CD4-positive, alpha-beta T cell (primary cell): ENCODE measurements around the gene ANKRD63. TPM values are rescaled to one million over a fixed set of nuclear protein-coding genes. Genes with fewer than 3 reads are reported as not detected.

Experiments
- ATAC-seq: fragments of 200-7000 bp; cut with Tn5 transposase; one replicate; pipeline ENCODE4 v1.10.0; 2022; ENCODE audit warnings: mild to moderate bottlenecking; ENCODE audit not compliant: poor library complexity
- CTCF ChIA-PET: fragments of 350-600 bp; sonication (Branson Sonifier 250); formaldehyde crosslinking; loops from one replicate; lab custom pipeline; 2021; ENCODE audit warnings: antibody characterized with exemption, inconsistent platforms; lab: Charles Lee
- POLR2A ChIA-PET: fragments of 350-600 bp; sonication (Branson Sonifier 250); formaldehyde crosslinking; loops from one replicate; lab custom pipeline; 2021; ENCODE audit warnings: antibody characterized with exemption, inconsistent platforms; lab: Charles Lee
- DNase-seq, 14 experiments: peaks; one replicate each; pipeline ENCODE4 v3.0.0-alpha.2; 2013 to 2020; ENCODE audit warnings: mixed read lengths in 2 of 14
- H3K27ac ChIP-seq, 2 donors: one replicate each; pipeline versions ENCODE4 v1.5.1 to v1.7.0; 2013; ENCODE audit warnings: low read length in 2 of 2, low read depth in 1 of 2, mild to moderate bottlenecking in 1 of 2
- H3K27me3 ChIP-seq, 2 experiments: 1 replicate in 1 of 2; 2 replicates in 1 of 2; pipeline versions ENCODE4 v1.6.1 to v1.7.0; 2013; ENCODE audit warnings: low read length in 2 of 2, control low read depth in 1 of 2, mild to moderate bottlenecking in 1 of 2, moderate library complexity in 1 of 2; ENCODE audit not compliant: insufficient read depth in 2 of 2, control insufficient read depth in 1 of 2
- H3K36me3 ChIP-seq: one replicate; pipeline ENCODE4 v1.6.1; 2013; ENCODE audit warnings: low read length, control low read depth; ENCODE audit not compliant: insufficient read depth
- H3K4me1 ChIP-seq: one replicate; pipeline ENCODE4 v1.6.1; 2013; ENCODE audit warnings: low read length, control low read depth; ENCODE audit not compliant: insufficient read depth
- H3K4me3 ChIP-seq: one replicate; pipeline ENCODE4 v1.5.1; 2013; ENCODE audit warnings: mild to moderate bottlenecking, low read length, moderate library complexity
- H3K9me3 ChIP-seq, 2 experiments: 1 replicate in 1 of 2; 2 replicates in 1 of 2; pipeline versions ENCODE4 v1.6.1 to v1.7.0; 2013; ENCODE audit warnings: low read length in 2 of 2, mild to moderate bottlenecking in 2 of 2, control low read depth in 1 of 2, moderate library complexity in 1 of 2; ENCODE audit not compliant: control insufficient read depth in 1 of 2, insufficient read depth in 1 of 2
- H3K27ac Mint-ChIP-seq: one replicate; pipeline ENCODE4 v1.8.0; 2020; ENCODE audit warnings: mixed read lengths
- H3K27me3 Mint-ChIP-seq: one replicate; pipeline ENCODE4 v1.8.0; 2021; ENCODE audit warnings: mixed read lengths
- H3K36me3 Mint-ChIP-seq: one replicate; pipeline ENCODE4 v1.8.0; 2021; ENCODE audit warnings: low read depth, mixed read lengths
- H3K4me1 Mint-ChIP-seq: one replicate; pipeline ENCODE4 v1.8.0; 2021; ENCODE audit warnings: low read depth, mixed read lengths
- H3K4me3 Mint-ChIP-seq: one replicate; pipeline ENCODE4 v1.8.0; 2020; ENCODE audit warnings: mild to moderate bottlenecking, mixed read lengths
- H3K9me3 Mint-ChIP-seq: one replicate; pipeline ENCODE4 v1.8.0; 2020; ENCODE audit warnings: mixed read lengths
- intact Hi-C, 2 experiments: fragments of 100-400 bp; cut with DNase I in 1 of 2; cut with micrococcal nuclease in 1 of 2; formaldehyde crosslinking; loops; one replicate each; pipeline versions ENCODE4 v1.15.1 to v1.9.0; 2023 to 2025; cut with DNase I, micrococcal nuclease
- total RNA-seq, 174 experiments: library from RNA in 2 of 174; stranded (reverse) in 2 of 174; gene quantifications; one replicate each; pipeline ENCODE4 v1.2.3 and lab custom pipeline; 2021 to 2026
- TF ChIP-seq, protein P1 (sequence below): fragments of 200-600 bp; IDR thresholded peaks from one replicate; pipeline ENCODE4 v1.8.0; 2022; ENCODE audit warnings: antibody characterized with exemption, mild to moderate bottlenecking

ANKRD63 gene
- total RNA-seq, 2 experiments from 2014 or later = not detected

DNA sequence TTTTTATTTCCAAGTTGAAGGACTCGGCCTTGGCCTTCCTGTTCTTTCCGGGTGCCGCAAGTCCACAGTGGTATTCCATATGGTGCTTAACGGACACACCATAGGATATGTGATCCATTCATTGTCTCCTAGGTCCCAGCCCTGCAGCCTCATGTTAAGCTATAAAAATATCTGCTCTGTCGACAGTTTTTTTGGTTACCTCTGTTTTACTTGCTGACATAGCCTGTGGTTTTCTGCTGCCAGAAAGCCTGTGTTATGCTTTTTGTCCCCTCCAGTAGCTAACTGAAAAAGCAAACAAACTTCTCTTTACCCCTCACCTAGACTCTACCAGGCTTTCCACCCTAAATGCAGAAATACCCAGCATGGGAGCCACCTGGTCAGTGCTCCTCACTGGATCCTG lies 45.9 kb upstream of the ANKRD63 start:
- H3K27ac ChIP-seq = no peak overlapping the region
- TF ChIP-seq, protein P1, sequence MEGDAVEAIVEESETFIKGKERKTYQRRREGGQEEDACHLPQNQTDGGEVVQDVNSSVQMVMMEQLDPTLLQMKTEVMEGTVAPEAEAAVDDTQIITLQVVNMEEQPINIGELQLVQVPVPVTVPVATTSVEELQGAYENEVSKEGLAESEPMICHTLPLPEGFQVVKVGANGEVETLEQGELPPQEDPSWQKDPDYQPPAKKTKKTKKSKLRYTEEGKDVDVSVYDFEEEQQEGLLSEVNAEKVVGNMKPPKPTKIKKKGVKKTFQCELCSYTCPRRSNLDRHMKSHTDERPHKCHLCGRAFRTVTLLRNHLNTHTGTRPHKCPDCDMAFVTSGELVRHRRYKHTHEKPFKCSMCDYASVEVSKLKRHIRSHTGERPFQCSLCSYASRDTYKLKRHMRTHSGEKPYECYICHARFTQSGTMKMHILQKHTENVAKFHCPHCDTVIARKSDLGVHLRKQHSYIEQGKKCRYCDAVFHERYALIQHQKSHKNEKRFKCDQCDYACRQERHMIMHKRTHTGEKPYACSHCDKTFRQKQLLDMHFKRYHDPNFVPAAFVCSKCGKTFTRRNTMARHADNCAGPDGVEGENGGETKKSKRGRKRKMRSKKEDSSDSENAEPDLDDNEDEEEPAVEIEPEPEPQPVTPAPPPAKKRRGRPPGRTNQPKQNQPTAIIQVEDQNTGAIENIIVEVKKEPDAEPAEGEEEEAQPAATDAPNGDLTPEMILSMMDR = no peak
- H3K4me1 ChIP-seq = peaks cover 19% of the 10 kb centered on the region
- Mint-ChIP-seq H3K27ac (no peak overlapping the region), H3K36me3 (no peaks in the 10 kb centered on the region), H3K9me3 (no peaks in the 10 kb centered on the region), H3K4me3 (no peak overlapping the region), H3K27me3 (no peaks in the 10 kb centered on the region), H3K4me1 (peaks cover 25% of the 10 kb centered on the region)
- H3K4me3 ChIP-seq = no peak overlapping the region
- ChIA-PET CTCF (interaction anchor here (1.0 to 5.5 kb wide), 4 partner anchors 8 to 93 kb away, joined by 3 to 34 read pairs (median 4); no protein-coding TSS in a partner anchor), POLR2A (interaction anchor here (3.2 kb wide), 1 partner anchor 21 kb away, joined by 10 read pairs; the partner anchor contains the start of gene PLCB2)
- H3K27me3 ChIP-seq = no peaks in the 10 kb centered on the region
- intact Hi-C loops = loop anchor here in 1 of 2 experiments (10.0 kb wide), 1 partner anchor 544 kb away; the partner anchor contains the start of gene FSIP1
- ATAC-seq (no peak), DNase-seq (no peak)
- no peaks in the 10 kb centered on the region for H3K36me3 ChIP-seq
- H3K9me3 ChIP-seq = no peaks in the 10 kb centered on the region

DNA sequence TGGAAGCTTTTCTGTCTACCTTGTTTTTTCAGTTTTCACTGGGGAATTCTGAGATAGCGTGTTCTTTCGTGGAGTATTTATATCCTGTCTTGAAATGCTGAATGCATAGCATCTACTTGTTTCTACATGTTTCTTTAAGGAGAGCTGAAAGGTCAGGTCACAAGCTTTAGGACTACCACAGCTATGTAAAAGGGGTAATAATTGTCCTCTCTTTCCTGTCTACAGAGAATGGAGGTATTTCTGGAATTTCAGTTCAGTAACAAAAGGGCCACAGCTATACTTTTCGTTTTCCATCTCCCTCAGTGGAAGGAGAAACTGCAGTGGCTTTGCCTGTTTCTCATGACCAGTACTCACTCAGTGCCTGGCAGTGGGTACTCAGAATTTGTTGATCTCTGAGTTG lies 45.3 kb upstream of the ANKRD63 start:
- no peak for ATAC-seq
- Histone ChIP-seq H3K4me1 (peaks cover 15% of the 10 kb centered on the region), H3K36me3 (no peaks in the 10 kb centered on the region), H3K4me3 (no peak overlapping the region), H3K9me3 (no peaks in the 10 kb centered on the region), H3K27me3 (no peaks in the 10 kb centered on the region), H3K27ac (no peak overlapping the region)
- H3K4me3 Mint-ChIP-seq = no peak overlapping the region
- no peaks in the 10 kb centered on the region for H3K27me3 Mint-ChIP-seq
- H3K27ac Mint-ChIP-seq = no peak overlapping the region
- no peaks in the 10 kb centered on the region for H3K9me3 Mint-ChIP-seq
- CTCF ChIA-PET = interaction anchor here (1.0 to 5.5 kb wide), 5 partner anchors 10 to 94 kb away, joined by 4 to 34 read pairs (median 5); partner anchors contain the start of gene PLCB2
- intact Hi-C loops = loop anchor here in 1 of 2 experiments (10.0 kb wide), 1 partner anchor 543 kb away; the partner anchor contains the start of gene FSIP1
- peaks cover 24% of the 10 kb centered on the region for H3K4me1 Mint-ChIP-seq
- H3K36me3 Mint-ChIP-seq = no peaks in the 10 kb centered on the region
- TF ChIP-seq, protein P1 = no peak
- POLR2A ChIA-PET = interaction anchor here (3.2 kb wide), 1 partner anchor 20 kb away, joined by 10 read pairs; the partner anchor contains the start of gene PLCB2
- no peak for DNase-seq

DNA sequence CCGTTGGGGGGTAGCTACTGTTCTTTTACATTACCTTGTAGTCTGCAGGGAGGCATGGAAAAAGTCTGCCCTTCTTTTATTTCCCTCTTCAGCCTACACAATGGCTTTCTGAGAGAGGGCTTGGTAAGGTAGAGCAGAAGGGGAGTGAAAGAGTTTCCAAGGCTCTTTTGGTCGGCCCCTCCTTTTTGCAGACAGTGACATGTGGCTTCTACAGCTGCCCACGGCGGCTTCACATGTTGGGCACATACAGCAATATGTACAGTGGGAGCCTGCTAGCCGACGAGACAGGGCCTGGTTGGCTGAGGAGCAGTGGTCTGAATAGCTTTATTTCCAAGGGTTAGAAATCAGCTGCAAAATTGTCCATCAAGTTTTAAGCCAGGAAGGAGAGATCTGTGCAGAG lies 44.6 kb upstream of the ANKRD63 start:
- Histone ChIP-seq H3K27ac (no peak overlapping the region), H3K36me3 (no peaks in the 10 kb centered on the region), H3K9me3 (no peaks in the 10 kb centered on the region), H3K27me3 (no peaks in the 10 kb centered on the region), H3K4me1 (peaks cover 22% of the 10 kb centered on the region), H3K4me3 (no peak overlapping the region)
- ATAC-seq (no peak), DNase-seq (no peak)
- intact Hi-C loops = loop anchor here in 1 of 2 experiments (10.0 kb wide), 1 partner anchor 543 kb away; the partner anchor contains the start of gene FSIP1
- ChIA-PET CTCF (interaction anchor here (1.0 to 5.5 kb wide), 3 partner anchors 10 to 20 kb away, joined by 4 to 34 read pairs (median 5); partner anchors contain the start of gene PLCB2), POLR2A (interaction anchor here (1.2 to 3.2 kb wide), 2 partner anchors 20 to 38 kb away, joined by 3 to 10 read pairs; partner anchors contain the start of gene PLCB2)
- Mint-ChIP-seq H3K4me3 (no peak overlapping the region), H3K9me3 (no peaks in the 10 kb centered on the region), H3K27ac (no peak overlapping the region), H3K36me3 (no peaks in the 10 kb centered on the region), H3K27me3 (no peaks in the 10 kb centered on the region), H3K4me1 (peaks cover 31% of the 10 kb centered on the region)
- TF ChIP-seq, protein P1 = no peak
